ENCODE measurements around the gene ZSWIM4. TPM values are rescaled to one million over a fixed set of nuclear protein-coding genes. Genes with fewer than 3 reads are reported as not detected.

ZSWIM4 gene
- total and polyA plus RNA-seq, 10 of the 15 experiments (the other 5 are each of a cell fraction or from before 2014, with no cell fraction given) = 0.73 to 11.1 (median 1.8) TPM; not detected in 2

DNA sequence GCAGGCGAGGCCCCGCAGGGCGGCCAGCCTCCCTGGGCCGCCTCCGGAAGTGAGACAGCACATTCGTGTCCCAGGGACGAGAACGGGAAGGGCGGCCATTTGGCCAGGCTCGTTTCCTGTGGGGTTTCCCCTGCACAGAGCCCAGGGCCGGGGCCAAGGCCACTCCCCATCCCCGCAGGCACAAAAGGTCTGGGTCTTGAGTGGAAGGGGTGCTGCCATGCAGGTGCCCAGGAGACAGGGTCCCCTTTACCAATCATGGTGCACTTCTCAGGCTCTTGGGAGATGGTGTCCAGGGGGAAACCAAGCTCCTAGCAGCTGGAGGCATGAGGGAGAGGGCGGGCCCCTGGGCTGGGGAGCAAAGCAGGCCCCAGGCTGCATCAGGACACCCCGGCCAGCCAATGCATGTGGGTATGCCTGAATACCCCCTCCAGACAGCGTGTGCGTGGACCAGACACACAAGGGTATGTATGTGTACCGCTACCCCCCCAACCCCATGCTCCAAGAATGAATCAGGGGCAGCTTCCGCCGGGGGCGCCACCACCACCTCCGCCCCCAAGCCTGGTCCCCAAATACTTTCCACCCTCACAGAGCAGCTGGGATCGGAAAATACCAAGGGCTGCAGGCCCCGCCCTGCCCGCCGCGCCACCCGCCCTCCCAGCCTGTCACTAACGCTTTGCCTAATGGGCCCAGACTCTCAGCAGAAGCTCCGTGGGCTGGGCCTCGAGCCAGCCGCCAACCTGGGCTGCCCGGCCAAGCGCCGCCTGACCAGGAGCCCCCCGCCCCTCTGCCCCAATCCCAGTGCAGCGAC is 44.1 kb downstream of the ZSWIM4 start (continued):
- TF ChIP-seq, protein P1, sequence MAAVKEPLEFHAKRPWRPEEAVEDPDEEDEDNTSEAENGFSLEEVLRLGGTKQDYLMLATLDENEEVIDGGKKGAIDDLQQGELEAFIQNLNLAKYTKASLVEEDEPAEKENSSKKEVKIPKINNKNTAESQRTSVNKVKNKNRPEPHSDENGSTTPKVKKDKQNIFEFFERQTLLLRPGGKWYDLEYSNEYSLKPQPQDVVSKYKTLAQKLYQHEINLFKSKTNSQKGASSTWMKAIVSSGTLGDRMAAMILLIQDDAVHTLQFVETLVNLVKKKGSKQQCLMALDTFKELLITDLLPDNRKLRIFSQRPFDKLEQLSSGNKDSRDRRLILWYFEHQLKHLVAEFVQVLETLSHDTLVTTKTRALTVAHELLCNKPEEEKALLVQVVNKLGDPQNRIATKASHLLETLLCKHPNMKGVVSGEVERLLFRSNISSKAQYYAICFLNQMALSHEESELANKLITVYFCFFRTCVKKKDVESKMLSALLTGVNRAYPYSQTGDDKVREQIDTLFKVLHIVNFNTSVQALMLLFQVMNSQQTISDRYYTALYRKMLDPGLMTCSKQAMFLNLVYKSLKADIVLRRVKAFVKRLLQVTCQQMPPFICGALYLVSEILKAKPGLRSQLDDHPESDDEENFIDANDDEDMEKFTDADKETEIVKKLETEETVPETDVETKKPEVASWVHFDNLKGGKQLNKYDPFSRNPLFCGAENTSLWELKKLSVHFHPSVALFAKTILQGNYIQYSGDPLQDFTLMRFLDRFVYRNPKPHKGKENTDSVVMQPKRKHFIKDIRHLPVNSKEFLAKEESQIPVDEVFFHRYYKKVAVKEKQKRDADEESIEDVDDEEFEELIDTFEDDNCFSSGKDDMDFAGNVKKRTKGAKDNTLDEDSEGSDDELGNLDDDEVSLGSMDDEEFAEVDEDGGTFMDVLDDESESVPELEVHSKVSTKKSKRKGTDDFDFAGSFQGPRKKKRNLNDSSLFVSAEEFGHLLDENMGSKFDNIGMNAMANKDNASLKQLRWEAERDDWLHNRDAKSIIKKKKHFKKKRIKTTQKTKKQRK (IDR thresholded peaks at IDR 0.05; ENCODE audit: low read depth, low read length) = no peak
- TF ChIP-seq CREM (IDR thresholded peaks at IDR 0.05; ENCODE audit: low read depth) (peak; percentile 60; the same call in 1 of the 2 replicates), POLR2A (IDR thresholded peaks at IDR 0.05; ENCODE audit: low read depth, low read length) (peak; percentile 89), RAD51 (IDR thresholded peaks at IDR 0.05) (no peak), ATF7 (IDR thresholded peaks at IDR 0.05; ENCODE audit: low read depth) (peak; percentile 31), SP1 (IDR thresholded peaks at IDR 0.05; ENCODE audit: low read depth, low read length) (no peak), MYC (IDR thresholded peaks at IDR 0.05; ENCODE audit: insufficient read depth, insufficient read length, insufficient replicate concordance, low read length, severe bottlenecking) (no peak), SMC3 (IDR thresholded peaks at IDR 0.05; ENCODE audit: borderline replicate concordance, low read length) (no peak; the same call in 1 of the 2 replicates), EZH2 (IDR thresholded peaks at IDR 0.05; ENCODE audit: borderline replicate concordance, control insufficient read depth, low read depth, low read length) (no peak), BHLHE40 (IDR thresholded peaks at IDR 0.05; ENCODE audit: borderline replicate concordance in 1 of 2, low read depth in 2 of 2, low read length in 1 of 2) (peak in 1 of 2 experiments; percentile 26; a peak in 2 of 4 replicates), TAF1 (IDR thresholded peaks at IDR 0.05; ENCODE audit: borderline replicate concordance, low read depth, low read length) (peak; percentile 88), KLF5 (IDR thresholded peaks at IDR 0.05; ENCODE audit: partially characterized antibody) (peak; percentile 32), SMAD1 (IDR thresholded peaks at IDR 0.05; ENCODE audit: low read depth, partially characterized antibody) (peak; percentile 60), MTA3 (IDR thresholded peaks at IDR 0.05; ENCODE audit: borderline replicate concordance, low read length) (0 out of 2 replicates have a peak, but pooled peaks have one; percentile 15)
- TF ChIP-seq, protein P2, sequence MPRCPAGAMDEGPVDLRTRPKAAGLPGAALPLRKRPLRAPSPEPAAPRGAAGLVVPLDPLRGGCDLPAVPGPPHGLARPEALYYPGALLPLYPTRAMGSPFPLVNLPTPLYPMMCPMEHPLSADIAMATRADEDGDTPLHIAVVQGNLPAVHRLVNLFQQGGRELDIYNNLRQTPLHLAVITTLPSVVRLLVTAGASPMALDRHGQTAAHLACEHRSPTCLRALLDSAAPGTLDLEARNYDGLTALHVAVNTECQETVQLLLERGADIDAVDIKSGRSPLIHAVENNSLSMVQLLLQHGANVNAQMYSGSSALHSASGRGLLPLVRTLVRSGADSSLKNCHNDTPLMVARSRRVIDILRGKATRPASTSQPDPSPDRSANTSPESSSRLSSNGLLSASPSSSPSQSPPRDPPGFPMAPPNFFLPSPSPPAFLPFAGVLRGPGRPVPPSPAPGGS (IDR thresholded peaks at IDR 0.05; ENCODE audit: borderline replicate concordance, insufficient read depth, low read depth, low read length, poor library complexity, severe bottlenecking) = peak; percentile 9
- TF ChIP-seq, protein P3, sequence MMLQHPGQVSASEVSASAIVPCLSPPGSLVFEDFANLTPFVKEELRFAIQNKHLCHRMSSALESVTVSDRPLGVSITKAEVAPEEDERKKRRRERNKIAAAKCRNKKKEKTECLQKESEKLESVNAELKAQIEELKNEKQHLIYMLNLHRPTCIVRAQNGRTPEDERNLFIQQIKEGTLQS (IDR thresholded peaks at IDR 0.05; ENCODE audit: borderline replicate concordance, extremely low read depth, low read depth, low read length) = no peak

All from GM12878 (cell line).